Globus pallidus (tissue), 1 donor: ENCODE results near the gene EDIL3.

ENCODE experiments used
- DNase-seq: peaks from one replicate; pipeline ENCODE4 v3.0.0-alpha.2; 2015; ENCODE audit warnings: low spot score

The EDIL3 gene

GRCh38 chr5:83911367-83911919 lies 473.2 kb downstream of the EDIL3 start:
- no peak for DNase-seq

GRCh38 chr5:83900306-83900705 lies 484.4 kb downstream of the EDIL3 start:
- no peak for DNase-seq

DNA sequence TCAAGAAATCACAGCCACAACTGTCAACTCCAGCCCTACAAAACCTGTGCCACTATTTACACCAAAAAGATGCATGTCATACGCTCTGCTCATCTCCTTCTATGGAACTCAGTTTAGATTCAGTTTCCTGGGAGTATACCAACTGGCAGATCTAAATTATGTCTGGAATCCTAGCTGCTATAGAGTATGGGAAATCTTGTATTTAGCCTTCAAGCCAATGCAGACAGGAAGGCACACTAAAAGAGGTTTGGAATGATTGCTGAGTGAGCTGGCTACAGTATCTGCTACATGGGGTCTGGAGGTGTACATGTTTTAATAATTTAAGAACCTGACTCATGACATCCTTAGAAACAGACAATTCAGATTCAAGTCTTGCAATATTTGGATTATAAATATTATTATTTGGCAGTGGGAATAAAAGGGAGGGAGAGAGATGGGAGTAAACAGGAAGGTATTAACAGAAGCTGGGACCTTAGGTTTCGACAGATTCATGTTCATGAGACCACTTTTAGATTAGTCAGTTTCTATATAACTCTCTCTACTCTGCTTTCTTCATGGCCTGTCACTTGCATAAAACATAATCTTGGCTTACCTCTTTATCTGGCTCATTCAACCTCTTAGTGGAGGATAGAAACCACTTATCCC lies 485.2 kb downstream of the EDIL3 start:
- no peak for DNase-seq

DNA sequence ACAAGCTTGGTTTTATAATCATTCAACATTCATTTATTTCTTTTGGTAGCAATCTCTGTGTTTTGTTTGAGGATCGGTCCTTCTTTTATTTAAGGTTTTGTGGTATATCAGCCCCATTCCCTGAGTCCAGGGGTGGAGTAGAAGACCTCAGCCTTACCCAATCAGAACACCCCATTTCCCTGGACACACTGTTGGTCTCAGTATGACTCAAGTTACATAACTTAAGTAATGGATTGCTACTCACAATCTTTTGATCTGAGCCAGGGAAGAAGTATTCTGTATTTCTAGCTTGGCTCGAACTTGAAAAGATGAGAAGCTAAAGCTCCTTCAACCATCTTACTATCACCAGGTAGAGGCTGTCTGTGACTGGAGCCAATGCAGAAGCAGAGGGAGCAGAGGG lies 488.8 kb downstream of the EDIL3 start:
- DNase-seq: no peak

DNA sequence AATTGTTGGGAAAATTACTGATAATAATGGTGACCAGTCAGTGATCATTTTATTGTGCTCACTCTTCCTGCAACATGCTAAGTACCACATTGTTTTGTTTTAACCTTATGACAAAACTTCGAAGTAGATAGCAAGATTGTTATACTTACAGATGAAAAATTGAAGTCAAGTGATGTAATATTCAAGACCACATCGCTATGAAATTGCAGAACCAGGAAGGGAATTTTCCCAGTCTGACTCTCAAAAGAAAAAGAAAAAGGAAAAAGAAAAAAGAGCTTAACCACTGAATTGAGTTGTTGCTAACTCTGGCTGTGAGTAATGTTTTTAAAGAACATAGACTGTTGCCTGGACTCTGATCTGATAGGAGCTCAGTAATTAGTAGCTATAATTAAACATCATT lies 493.4 kb downstream of the EDIL3 start:
- no peak for DNase-seq
